GM18951 (cell line): Measurements from ENCODE around the gene TMOD3.

Experiments used
- POLR2A ChIP-seq: IDR thresholded peaks from 4 replicates; pipeline ENCODE4 v1.6.1; 2011; ENCODE audit warnings: mild to moderate bottlenecking; ENCODE audit not compliant: insufficient read length, insufficient read depth; ENCODE audit errors: extremely low read depth
- in situ Hi-C: fragments of 300-500 bp; cut with MboI; formaldehyde crosslinking; loops from one replicate; pipeline ENCODE4 v1.12.0; 2022; ENCODE audit warnings: low sequenced_read_pairs, mixed read lengths, inconsistent platforms; ENCODE audit not compliant: unreplicated experiment

The TMOD3 gene

GRCh38 chr15:51840692-51841091 is 11.2 kb downstream of the TMOD3 start:
- in situ Hi-C loops, result no loop called here
- no peak for TF ChIP-seq POLR2A

DNA sequence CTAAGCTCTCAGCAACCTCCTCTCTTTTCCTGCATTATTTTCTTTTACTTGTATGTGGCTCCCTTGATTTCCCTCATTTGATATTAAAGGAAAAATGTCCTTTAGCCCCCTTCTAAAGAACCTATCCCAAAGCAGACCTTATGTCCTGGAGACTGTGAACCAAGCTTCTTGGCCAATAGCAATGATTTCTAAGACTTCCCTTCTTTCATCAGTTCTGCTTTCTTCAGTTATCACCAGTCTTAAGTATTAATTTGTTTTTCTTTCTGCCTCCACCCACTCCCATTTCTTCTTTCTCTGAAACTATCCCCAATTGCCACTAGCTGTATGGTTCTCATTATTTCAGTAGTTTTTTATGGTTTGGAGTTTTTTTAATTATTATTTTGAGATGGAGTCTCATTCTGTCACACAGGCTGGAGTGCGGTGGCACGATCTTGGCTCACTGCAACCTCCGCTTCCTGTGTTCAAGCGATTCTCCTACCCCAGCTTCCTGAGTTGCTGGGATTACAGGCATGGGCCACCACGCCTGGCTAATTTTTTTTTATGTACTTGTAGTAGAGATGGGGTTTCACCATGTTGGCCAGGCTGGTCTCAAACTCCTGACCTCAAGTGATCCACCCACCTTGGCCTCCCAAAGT is 12.1 kb downstream of the TMOD3 start:
- TF ChIP-seq POLR2A, result no peak
- in situ Hi-C loops, result no loop called here

GRCh38 chr15:51842265-51842664 is 12.8 kb downstream of the TMOD3 start:
- in situ Hi-C loops, result no loop called here
- no peak for TF ChIP-seq POLR2A

DNA sequence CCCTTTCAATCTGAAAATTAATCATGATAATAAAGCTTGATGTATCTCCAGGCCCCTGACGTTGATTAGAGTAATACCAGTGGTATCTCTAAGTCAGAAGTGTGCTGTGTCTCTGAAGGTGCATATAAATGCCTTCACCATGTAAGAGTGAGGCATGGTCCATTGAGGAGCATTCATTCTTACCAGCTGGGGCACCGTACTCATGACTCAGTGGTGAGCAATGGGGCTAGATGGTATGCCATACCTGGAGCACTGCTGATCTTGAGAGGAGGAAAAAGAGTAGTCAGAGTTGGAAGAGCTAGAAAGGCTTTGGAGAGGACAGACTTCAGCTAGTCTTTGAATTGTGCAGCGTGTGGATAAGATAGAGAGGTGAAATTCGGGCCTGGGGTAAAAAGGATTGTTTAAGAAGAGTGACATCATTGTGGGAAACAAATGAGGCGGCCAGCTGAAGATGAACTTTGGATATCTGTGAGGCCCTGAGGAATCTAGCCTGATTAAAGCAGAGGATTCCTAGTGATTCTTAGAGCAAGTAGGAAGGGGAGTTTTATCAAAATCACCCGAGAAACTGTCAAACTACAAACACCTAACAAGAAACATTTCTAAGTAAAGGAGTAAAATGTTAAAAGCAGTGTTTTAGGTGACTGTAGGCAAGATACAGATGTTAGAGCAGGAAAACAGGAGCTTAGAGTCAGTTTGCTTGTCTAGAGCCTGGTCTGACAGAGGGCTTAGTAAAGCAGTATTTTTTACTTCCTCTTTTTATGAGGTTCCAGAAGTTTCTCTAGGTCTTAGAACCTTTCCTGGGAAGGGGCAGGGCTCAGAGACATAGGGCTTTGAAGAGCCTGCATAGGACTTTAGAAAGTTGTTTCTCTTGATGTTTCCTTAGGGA is 13.6 kb downstream of the TMOD3 start:
- in situ Hi-C loops, result no loop called here
- no peak for TF ChIP-seq POLR2A

DNA sequence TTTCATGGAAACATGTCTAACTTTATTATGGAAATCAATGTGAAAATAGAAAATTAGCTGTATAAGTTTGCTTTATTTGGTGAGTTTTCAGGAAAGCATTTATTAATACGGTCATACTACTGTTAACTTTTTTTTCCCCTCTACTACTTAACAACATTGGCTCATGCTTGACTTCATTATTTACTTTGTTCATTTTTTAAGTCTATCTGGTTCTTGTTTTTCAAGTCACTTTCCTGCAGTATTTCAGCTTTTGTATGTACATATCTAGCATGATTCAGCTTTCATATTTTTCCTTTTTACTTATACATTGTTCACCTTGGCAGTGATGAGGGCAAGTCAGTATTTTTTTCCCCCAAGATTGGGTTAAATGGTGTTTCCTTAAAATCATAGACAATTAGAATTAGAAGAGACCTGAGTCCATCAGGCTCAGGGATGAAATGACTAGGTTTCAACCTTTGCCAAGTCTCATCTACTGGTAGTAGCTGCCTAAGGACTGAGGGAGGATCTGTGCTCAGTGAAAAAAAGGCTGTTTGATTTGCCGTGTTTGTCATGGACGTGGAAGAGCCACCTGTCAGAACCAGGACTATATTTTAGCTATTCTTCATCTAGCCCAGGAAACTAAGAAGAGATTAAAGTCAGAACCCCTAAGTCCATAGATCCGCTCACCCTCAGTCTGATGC is 15.4 kb downstream of the TMOD3 start:
- TF ChIP-seq POLR2A, result no peak

GRCh38 chr15:51846066-51846462 is 16.6 kb downstream of the TMOD3 start:
- in situ Hi-C loops, result no loop called here
- no peak for TF ChIP-seq POLR2A

More for the DNA sequence above, 15.4 kb downstream of the TMOD3 start:
- in situ Hi-C loops, result no loop called here

GRCh38 chr15:51846463-51847230 is 17.2 kb downstream of the TMOD3 start:
- in situ Hi-C loops, result no loop called here
- TF ChIP-seq POLR2A, result no peak

GRCh38 chr15:51848811-51849210 is 19.4 kb downstream of the TMOD3 start:
- in situ Hi-C loops, result no loop called here
- no peak for TF ChIP-seq POLR2A

DNA sequence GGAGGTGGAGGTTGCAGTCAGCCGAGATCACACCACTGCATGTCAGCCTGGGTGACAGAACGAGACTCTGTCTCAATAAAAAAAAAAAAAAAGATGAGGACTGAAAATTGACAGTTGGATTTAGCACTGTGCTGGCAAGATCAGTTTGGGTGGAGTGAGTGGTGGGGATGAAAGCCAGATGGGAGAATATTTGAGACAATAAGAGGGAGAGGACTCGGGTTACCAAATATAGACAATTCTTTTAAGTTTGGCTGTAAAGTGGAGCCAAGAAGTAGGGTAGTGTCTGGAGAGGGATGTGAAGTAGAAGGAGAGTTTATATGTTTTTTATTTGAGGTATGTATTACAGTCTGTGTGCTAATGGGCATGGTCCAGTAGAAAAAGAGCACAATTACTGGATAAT is 20.4 kb downstream of the TMOD3 start:
- in situ Hi-C loops, result no loop called here
- no peak for TF ChIP-seq POLR2A

DNA sequence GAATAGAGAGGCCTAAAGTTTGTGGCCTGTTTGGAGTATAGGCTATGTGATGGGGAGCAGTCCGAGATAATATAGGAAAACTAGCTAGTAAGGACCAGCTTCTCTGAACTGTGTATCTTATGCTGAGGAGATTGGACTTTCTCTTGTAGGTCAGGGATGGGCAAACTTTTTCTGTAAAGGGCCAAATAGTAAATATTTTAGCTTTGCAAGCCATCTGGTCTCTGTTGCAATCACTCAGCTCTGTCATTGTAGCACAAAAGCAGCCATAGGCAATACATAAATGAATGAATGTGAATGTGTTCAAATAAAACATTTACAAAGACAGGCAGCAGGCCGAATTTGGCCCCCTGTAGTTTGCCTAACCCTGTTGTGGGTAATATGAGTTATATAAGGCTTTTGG is 24.5 kb downstream of the TMOD3 start:
- TF ChIP-seq POLR2A, result no peak
- in situ Hi-C loops, result no loop called here

- in situ Hi-C loops, result no loop called here
- TF ChIP-seq POLR2A, result no peak
Observed at GRCh38 chr15:51855612-51856011, 26.2 kb downstream of the TMOD3 start.

- in situ Hi-C loops, result no loop called here
- no peak for TF ChIP-seq POLR2A
Observed at GRCh38 chr15:51856714-51857380, 27.4 kb downstream of the TMOD3 start.
